Mesenchymal stem cell (in vitro differentiated cells and primary cell): ENCODE measurements around the gene LBP.

ENCODE experiments used
- DNase-seq: peaks from one replicate; pipeline ENCODE4 v3.0.0-alpha.2; 2013
- H2AFZ ChIP-seq: one replicate; pipeline ENCODE4 v1.6.1; 2013; ENCODE audit warnings: low read depth, mild to moderate bottlenecking, control low read depth, inconsistent platforms, low read length, moderate library complexity
- H2AK5ac ChIP-seq: 2 replicates; pipeline ENCODE4 v1.6.1; 2013; ENCODE audit warnings: low read length, moderate library complexity, mild to moderate bottlenecking, inconsistent platforms; ENCODE audit not compliant: severe bottlenecking
- H2BK120ac ChIP-seq: one replicate; pipeline ENCODE4 v1.6.1; 2013; ENCODE audit warnings: low read depth, mild to moderate bottlenecking, inconsistent platforms, low read length, moderate library complexity
- H2BK12ac ChIP-seq, 2 experiments: one replicate each; pipeline ENCODE4 v1.6.1; 2013; ENCODE audit warnings: inconsistent platforms in 2 of 2, low read length in 2 of 2, mild to moderate bottlenecking in 2 of 2, moderate library complexity in 2 of 2, control low read depth in 1 of 2
- H2BK15ac ChIP-seq: one replicate; pipeline ENCODE4 v1.6.1; 2013; ENCODE audit warnings: mild to moderate bottlenecking, low read depth, inconsistent platforms; ENCODE audit not compliant: poor library complexity, severe bottlenecking
- H2BK5ac ChIP-seq: 2 replicates; pipeline ENCODE4 v1.6.1; 2013; ENCODE audit warnings: low read depth, mild to moderate bottlenecking, low read length, control low read depth, inconsistent platforms; ENCODE audit not compliant: poor library complexity, severe bottlenecking
- H3K14ac ChIP-seq, 2 experiments: one replicate each; pipeline ENCODE4 v1.6.1; 2013; ENCODE audit warnings: inconsistent platforms in 2 of 2, low read length in 2 of 2, control low read depth in 1 of 2, mild to moderate bottlenecking in 1 of 2, moderate library complexity in 1 of 2
- H3K18ac ChIP-seq, 2 experiments: one replicate each; pipeline ENCODE4 v1.6.1; 2013; ENCODE audit warnings: inconsistent platforms in 2 of 2, low read length in 2 of 2, control low read depth in 1 of 2, low read depth in 1 of 2, mild to moderate bottlenecking in 1 of 2
- H3K23ac ChIP-seq, 2 experiments: one replicate each; pipeline ENCODE4 v1.6.1; 2013; ENCODE audit warnings: inconsistent platforms in 2 of 2, low read length in 2 of 2, mild to moderate bottlenecking in 2 of 2, moderate library complexity in 2 of 2, control low read depth in 1 of 2
- H3K27ac ChIP-seq: 2 replicates; pipeline ENCODE4 v1.5.1; 2013; ENCODE audit warnings: mild to moderate bottlenecking, moderate library complexity, low read length, control low read depth, inconsistent platforms; ENCODE audit not compliant: poor library complexity, severe bottlenecking
- H3K27me3 ChIP-seq, 2 experiments: 2 replicates each; pipeline versions ENCODE4 v1.6.1 to v1.7.0; 2013; ENCODE audit warnings: low read length in 2 of 2, mild to moderate bottlenecking in 2 of 2, moderate library complexity in 2 of 2, control low read depth in 1 of 2, inconsistent platforms in 1 of 2; ENCODE audit not compliant: control insufficient read depth in 1 of 2, insufficient read depth in 1 of 2
- H3K36me3 ChIP-seq, 2 experiments: 2 replicates each; pipeline versions ENCODE4 v1.6.1 to v1.7.0; 2013; ENCODE audit warnings: low read length in 2 of 2, control low read depth in 1 of 2, inconsistent platforms in 1 of 2, low read depth in 1 of 2, mild to moderate bottlenecking in 1 of 2; ENCODE audit not compliant: insufficient read depth in 2 of 2, control insufficient read depth in 1 of 2
- H3K4ac ChIP-seq, 2 experiments: one replicate each; pipeline ENCODE4 v1.6.1; 2013; ENCODE audit warnings: inconsistent platforms in 2 of 2, low read length in 2 of 2, mild to moderate bottlenecking in 2 of 2, moderate library complexity in 2 of 2, control low read depth in 1 of 2, low read depth in 1 of 2
- H3K4me1 ChIP-seq: 2 replicates; pipeline ENCODE4 v1.6.1; 2013; ENCODE audit warnings: low read depth, low read length, control low read depth; ENCODE audit not compliant: control insufficient read depth, insufficient read depth
- H3K4me2 ChIP-seq: 2 replicates; pipeline ENCODE4 v1.6.1; 2013; ENCODE audit warnings: low read length, mild to moderate bottlenecking, inconsistent platforms; ENCODE audit not compliant: poor library complexity, severe bottlenecking
- H3K4me3 ChIP-seq, 2 experiments: 2 replicates each; pipeline versions ENCODE4 v1.5.1 to v1.7.0; 2013; ENCODE audit warnings: low read length in 2 of 2, mild to moderate bottlenecking in 2 of 2, control low read depth in 1 of 2, low read depth in 1 of 2; ENCODE audit not compliant: insufficient read depth in 1 of 2
- H3K79me1 ChIP-seq: replicated peaks from 2 replicates; pipeline ENCODE4 v1.6.1; 2013; ENCODE audit warnings: mild to moderate bottlenecking, control low read depth, low read length, inconsistent platforms; ENCODE audit not compliant: poor library complexity, severe bottlenecking
- H3K9ac ChIP-seq: 2 replicates; pipeline ENCODE4 v1.7.0; 2013; ENCODE audit warnings: mild to moderate bottlenecking, low read length, moderate library complexity
- H3K9me3 ChIP-seq: 2 replicates; pipeline ENCODE4 v1.7.0; 2013; ENCODE audit warnings: mild to moderate bottlenecking, low read length; ENCODE audit not compliant: control insufficient read depth
- H4K8ac ChIP-seq: one replicate; pipeline ENCODE4 v1.6.1; 2013; ENCODE audit warnings: inconsistent platforms, mild to moderate bottlenecking, low read length, moderate library complexity
- H4K91ac ChIP-seq: one replicate; pipeline ENCODE4 v1.6.1; 2013; ENCODE audit warnings: mild to moderate bottlenecking, low read length, inconsistent platforms
- WGBS: methylation state at CpG from one replicate; pipeline ENCODE4 v1.1.7; 2013; ENCODE audit warnings: mixed read lengths; 5-methylcytosine and 5-hydroxymethylcytosine counted together

The LBP gene

DNA sequence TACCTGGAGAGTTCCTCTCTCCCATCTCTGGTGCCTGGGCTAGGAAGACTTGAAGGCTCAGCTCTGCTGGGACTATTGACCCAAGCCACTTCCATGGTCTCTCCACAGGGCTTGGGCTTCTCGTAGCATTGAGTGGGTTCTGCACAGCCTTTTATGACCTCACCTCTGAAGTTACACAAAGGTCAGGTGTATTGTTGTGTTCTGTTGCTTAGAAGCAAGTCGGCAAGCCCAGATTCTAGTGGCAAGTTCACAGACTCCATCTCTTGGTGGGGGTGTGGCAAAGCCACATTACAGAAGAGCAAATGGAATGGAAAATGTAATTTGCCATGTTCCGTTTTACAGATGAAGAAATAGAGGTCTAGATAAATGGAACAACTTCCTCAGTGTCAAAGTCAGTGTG is 28.9 kb upstream of the LBP start:
- no peak overlapping the region for H2AK5ac ChIP-seq
- no peak overlapping the region for H2BK12ac ChIP-seq
- no peak overlapping the region for H3K23ac ChIP-seq
- H3K9ac ChIP-seq = no peak overlapping the region
- peaks cover 31 to 58% of the 10 kb centered on the region in 2 experiments for H3K27me3 ChIP-seq
- no peaks in the 10 kb centered on the region for H3K9me3 ChIP-seq
- H2BK5ac ChIP-seq = no peak overlapping the region
- no peak overlapping the region for H4K91ac ChIP-seq
- no peak overlapping the region for H3K14ac ChIP-seq
- no peak overlapping the region for H3K4me2 ChIP-seq
- H4K8ac ChIP-seq = no peak overlapping the region
- no peak overlapping the region for H3K4ac ChIP-seq
- WGBS = 85% methylated on average over 3 of the region's 3 CpGs
- no peak overlapping the region for H3K4me3 ChIP-seq
- H2BK15ac ChIP-seq = no peak overlapping the region
- DNase-seq = no peak
- H2AFZ ChIP-seq = no peak overlapping the region
- H3K4me1 ChIP-seq = no peaks in the 10 kb centered on the region
- H3K79me1 ChIP-seq = no peaks in the 10 kb centered on the region
- no peak overlapping the region for H2BK120ac ChIP-seq
- H3K36me3 ChIP-seq = no peaks in the 10 kb centered on the region
- no peak overlapping the region for H3K18ac ChIP-seq
- H3K27ac ChIP-seq = no peak overlapping the region

GRCh38 chr20:38320221-38320620 is 26.1 kb upstream of the LBP start:
- Histone ChIP-seq H3K23ac (no peak overlapping the region), H2BK5ac (no peak overlapping the region), H3K4me2 (no peak overlapping the region), H4K8ac (no peak overlapping the region), H3K4me3 (no peak overlapping the region), H3K36me3 (no peaks in the 10 kb centered on the region), H2AFZ (no peak overlapping the region), H3K18ac (no peak overlapping the region), H2BK12ac (no peak overlapping the region), H3K79me1 (no peaks in the 10 kb centered on the region), H4K91ac (no peak overlapping the region), H2AK5ac (no peak overlapping the region), H3K27ac (no peak overlapping the region), H3K27me3 (peaks cover 45 to 72% of the 10 kb centered on the region in 2 experiments), H2BK120ac (no peak overlapping the region), H3K9ac (no peak overlapping the region), H3K4me1 (no peaks in the 10 kb centered on the region), H2BK15ac (no peak overlapping the region), H3K4ac (no peak overlapping the region), H3K14ac (no peak overlapping the region), H3K9me3 (no peaks in the 10 kb centered on the region)
- WGBS = 38% methylated on average over 6 of the region's 6 CpGs
- peak; percentile 9 for DNase-seq

DNA sequence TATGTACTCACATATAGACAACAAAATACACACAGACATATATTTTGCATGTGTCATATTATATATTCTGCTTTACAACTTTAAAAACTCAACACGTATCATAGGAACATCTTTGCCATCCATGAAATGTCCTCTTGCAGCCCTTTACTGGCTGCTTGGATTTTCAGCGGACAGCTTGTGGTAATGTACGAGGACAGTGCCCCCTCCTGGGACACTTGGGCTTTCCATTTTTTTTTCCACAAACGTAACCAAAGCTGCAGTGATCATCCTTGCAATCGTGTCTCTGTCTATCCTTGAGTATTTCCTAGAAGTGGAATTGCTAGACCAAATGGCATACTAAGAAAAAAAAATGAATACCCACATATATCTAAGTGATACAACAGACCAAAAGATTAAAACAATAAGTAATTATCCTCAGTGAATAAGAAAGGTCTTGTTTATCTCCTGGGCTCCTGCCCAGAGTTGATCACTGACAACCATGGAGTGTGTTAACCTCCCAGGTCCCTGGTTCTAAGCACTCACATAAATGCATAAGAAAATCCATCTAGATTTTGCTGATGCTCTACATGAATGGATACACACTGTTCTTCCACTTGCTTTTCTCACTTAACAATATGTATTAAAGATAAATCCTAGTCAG is 24.2 kb upstream of the LBP start:
- H4K8ac ChIP-seq = no peak overlapping the region
- no peak overlapping the region for H2BK15ac ChIP-seq
- H3K23ac ChIP-seq = no peak overlapping the region
- H3K36me3 ChIP-seq = no peaks in the 10 kb centered on the region
- no peak overlapping the region for H3K4me3 ChIP-seq
- no peak overlapping the region for H2AK5ac ChIP-seq
- no peak overlapping the region for H2BK12ac ChIP-seq
- no peak overlapping the region for H3K9ac ChIP-seq
- H3K9me3 ChIP-seq = no peaks in the 10 kb centered on the region
- H3K4ac ChIP-seq = no peak overlapping the region
- H3K27ac ChIP-seq = no peak overlapping the region
- no peak overlapping the region for H3K4me2 ChIP-seq
- H2BK120ac ChIP-seq = no peak overlapping the region
- peak; percentile 72 for DNase-seq
- no peak overlapping the region for H2BK5ac ChIP-seq
- no peaks in the 10 kb centered on the region for H3K4me1 ChIP-seq
- no peak overlapping the region for H2AFZ ChIP-seq
- WGBS = 15% methylated on average over 3 of the region's 5 CpGs
- H3K79me1 ChIP-seq = no peaks in the 10 kb centered on the region
- peaks cover 39 to 67% of the 10 kb centered on the region in 2 experiments for H3K27me3 ChIP-seq
- no peak overlapping the region for H3K18ac ChIP-seq
- no peak overlapping the region for H3K14ac ChIP-seq
- H4K91ac ChIP-seq = no peak overlapping the region

- no peak overlapping the region for H3K9ac ChIP-seq
- H3K14ac ChIP-seq = no peak overlapping the region
- H2BK15ac ChIP-seq = no peak overlapping the region
These were observed 22.1 kb upstream of the LBP start for GRCh38 chr20:38324159-38324558.

More at GRCh38 chr20:38324159-38324558, 22.1 kb upstream of the LBP start:
- H3K4me2 ChIP-seq = no peak overlapping the region
- no peak overlapping the region for H3K23ac ChIP-seq
- H3K4me1 ChIP-seq = no peaks in the 10 kb centered on the region
- H3K4ac ChIP-seq = no peak overlapping the region
- H3K18ac ChIP-seq = no peak overlapping the region
- H4K8ac ChIP-seq = no peak overlapping the region
- no peak overlapping the region for H2BK12ac ChIP-seq
- WGBS = 85% methylated on average over 3 of the region's 3 CpGs
- no peak overlapping the region for H2AK5ac ChIP-seq
- no peaks in the 10 kb centered on the region for H3K9me3 ChIP-seq
- no peak overlapping the region for H4K91ac ChIP-seq
- DNase-seq = no peak
- H3K79me1 ChIP-seq = no peaks in the 10 kb centered on the region
- H3K36me3 ChIP-seq = no peaks in the 10 kb centered on the region
- no peak overlapping the region for H2AFZ ChIP-seq
- H2BK120ac ChIP-seq = no peak overlapping the region
- H3K27ac ChIP-seq = no peak overlapping the region
- H3K4me3 ChIP-seq = no peak overlapping the region
- peaks cover 39 to 59% of the 10 kb centered on the region in 2 experiments for H3K27me3 ChIP-seq
- H2BK5ac ChIP-seq = no peak overlapping the region
